Trophoblast cell (in vitro differentiated cells and primary cell): Measurements from ENCODE around the gene GALNT18.
A peak's percentile ranks its signal among the peaks of the same experiment; 100 is the strongest.

ENCODE experiments used
- DNase-seq, 2 donors: peaks; one replicate each; pipeline ENCODE4 v3.0.0-alpha.2; 2016
- H2AFZ ChIP-seq: 2 replicates; pipeline ENCODE4 v1.6.1; 2013; ENCODE audit warnings: low read length, moderate library complexity, mild to moderate bottlenecking; ENCODE audit not compliant: insufficient read depth, poor library complexity
- H2AK5ac ChIP-seq: 2 replicates; pipeline ENCODE4 v1.6.1; 2013; ENCODE audit warnings: mild to moderate bottlenecking, low read length
- H2BK120ac ChIP-seq: 2 replicates; pipeline ENCODE4 v1.6.1; 2013; ENCODE audit warnings: low read length, mild to moderate bottlenecking, moderate library complexity; ENCODE audit not compliant: insufficient read depth, poor library complexity
- H2BK12ac ChIP-seq: 2 replicates; pipeline ENCODE4 v1.6.1; 2013; ENCODE audit warnings: mild to moderate bottlenecking, low read length, moderate library complexity
- H2BK5ac ChIP-seq: 2 replicates; pipeline ENCODE4 v1.6.1; 2013; ENCODE audit warnings: low read length, low read depth, moderate library complexity, mild to moderate bottlenecking; ENCODE audit not compliant: poor library complexity
- H3K14ac ChIP-seq: 2 replicates; pipeline ENCODE4 v1.6.1; 2013; ENCODE audit warnings: mild to moderate bottlenecking, low read length
- H3K18ac ChIP-seq: 2 replicates; pipeline ENCODE4 v1.6.1; 2013; ENCODE audit warnings: mild to moderate bottlenecking, low read length
- H3K23ac ChIP-seq: 2 replicates; pipeline ENCODE4 v1.6.1; 2013; ENCODE audit warnings: low read length
- H3K27ac ChIP-seq: 2 replicates; pipeline ENCODE4 v1.5.1; 2013; ENCODE audit warnings: low read depth, mild to moderate bottlenecking, inconsistent platforms, low read length, moderate library complexity
- H3K27me3 ChIP-seq: 2 replicates; pipeline ENCODE4 v1.6.1; 2013; ENCODE audit warnings: inconsistent platforms, mild to moderate bottlenecking, low read length, moderate library complexity; ENCODE audit not compliant: insufficient read depth
- H3K36me3 ChIP-seq, 2 experiments: 1 replicate in 1 of 2; 2 replicates in 1 of 2; pipeline ENCODE4 v1.6.1; 2013; ENCODE audit warnings: low read length in 2 of 2, mild to moderate bottlenecking in 2 of 2, moderate library complexity in 1 of 2; ENCODE audit not compliant: insufficient read depth in 2 of 2, control insufficient read depth in 1 of 2
- H3K4ac ChIP-seq: 2 replicates; pipeline ENCODE4 v1.6.1; 2013; ENCODE audit warnings: low read depth, mild to moderate bottlenecking, low read length, moderate library complexity
- H3K4me1 ChIP-seq, 2 experiments: 1 replicate in 1 of 2; 2 replicates in 1 of 2; pipeline ENCODE4 v1.6.1; 2013; ENCODE audit warnings: low read length in 2 of 2, mild to moderate bottlenecking in 2 of 2, moderate library complexity in 1 of 2; ENCODE audit not compliant: insufficient read depth in 2 of 2, control insufficient read depth in 1 of 2
- H3K4me2 ChIP-seq: 2 replicates; pipeline ENCODE4 v1.6.1; 2013; ENCODE audit warnings: inconsistent platforms, mild to moderate bottlenecking, low read length, moderate library complexity
- H3K4me3 ChIP-seq: 2 replicates; pipeline ENCODE4 v1.5.1; 2013; ENCODE audit warnings: mild to moderate bottlenecking, low read depth, low read length, inconsistent platforms
- H3K79me1 ChIP-seq: one replicate; pipeline ENCODE4 v1.6.1; 2013; ENCODE audit warnings: low read length
- H3K79me2 ChIP-seq: 2 replicates; pipeline ENCODE4 v1.6.1; 2013; ENCODE audit warnings: low read length, mild to moderate bottlenecking; ENCODE audit not compliant: control insufficient read depth, insufficient read depth, poor library complexity
- H3K9ac ChIP-seq: 2 replicates; pipeline ENCODE4 v1.6.1; 2013; ENCODE audit warnings: mild to moderate bottlenecking, low read length
- H3K9me3 ChIP-seq: 2 replicates; pipeline ENCODE4 v1.6.1; 2013; ENCODE audit warnings: low read depth, mild to moderate bottlenecking, control low read depth, inconsistent platforms, low read length; ENCODE audit not compliant: insufficient read depth
- H4K12ac ChIP-seq: 2 replicates; pipeline ENCODE4 v1.6.1; 2013; ENCODE audit warnings: low read depth, mild to moderate bottlenecking, low read length, moderate library complexity
- H4K8ac ChIP-seq: 2 replicates; pipeline ENCODE4 v1.6.1; 2013; ENCODE audit warnings: low read depth, mild to moderate bottlenecking, low read length, moderate library complexity
- H4K91ac ChIP-seq: one replicate; pipeline ENCODE4 v1.6.1; 2013; ENCODE audit warnings: low read depth, mild to moderate bottlenecking, low read length, moderate library complexity
- WGBS: extraction: QIAGEN DNeasy Blood & Tissue Kit; methylation state at CpG from one replicate; pipeline ENCODE4 v1.1.7; 2013; ENCODE audit warnings: missing lambda C conversion rate; ENCODE audit not compliant: insufficient read length, insufficient coverage; ENCODE audit errors: extremely low coverage; 5-methylcytosine and 5-hydroxymethylcytosine counted together

The GALNT18 gene

GRCh38 chr11:11244470-11245080 is 377.2 kb downstream of the GALNT18 start:
- no peak overlapping the region for H4K8ac ChIP-seq
- no peak overlapping the region for H4K91ac ChIP-seq
- H3K27me3 ChIP-seq, result no peaks in the 10 kb centered on the region
- H3K4ac ChIP-seq, result no peak overlapping the region
- no peak overlapping the region for H3K14ac ChIP-seq
- no peak overlapping the region for H3K4me3 ChIP-seq
- H3K9ac ChIP-seq, result no peak overlapping the region
- no peak for DNase-seq
- no peak overlapping the region for H3K27ac ChIP-seq
- H2BK120ac ChIP-seq, result no peak overlapping the region
- no peak overlapping the region for H3K23ac ChIP-seq
- no peak overlapping the region for H3K18ac ChIP-seq
- H4K12ac ChIP-seq, result no peak overlapping the region
- WGBS, result no CpG with 5 or more reads among the region's 2 CpGs
- H3K4me1 ChIP-seq, result peaks cover 7 to 9% of the 10 kb centered on the region in 2 experiments
- H2BK5ac ChIP-seq, result no peak overlapping the region
- H3K79me1 ChIP-seq, result no peaks in the 10 kb centered on the region
- no peak overlapping the region for H2AFZ ChIP-seq
- H2BK12ac ChIP-seq, result no peak overlapping the region
- no peak overlapping the region for H3K4me2 ChIP-seq
- H2AK5ac ChIP-seq, result no peak overlapping the region
- H3K9me3 ChIP-seq, result no peaks in the 10 kb centered on the region
- no peaks in the 10 kb centered on the region for H3K79me2 ChIP-seq
- H3K36me3 ChIP-seq, result no peaks in the 10 kb centered on the region

- Histone ChIP-seq H2AK5ac (no peak overlapping the region), H2BK120ac (no peak overlapping the region), H3K79me1 (no peaks in the 10 kb centered on the region), H3K23ac (no peak overlapping the region), H3K27me3 (no peaks in the 10 kb centered on the region), H4K12ac (no peak overlapping the region), H3K4ac (no peak overlapping the region), H3K27ac (no peak overlapping the region), H2AFZ (no peak overlapping the region), H2BK12ac (no peak overlapping the region), H3K4me3 (no peak overlapping the region), H4K91ac (no peak overlapping the region), H3K4me2 (no peak overlapping the region), H3K18ac (no peak overlapping the region), H2BK5ac (no peak overlapping the region), H3K14ac (no peak overlapping the region), H3K4me1 (peaks cover 7 to 9% of the 10 kb centered on the region in 2 experiments), H3K79me2 (no peaks in the 10 kb centered on the region), H3K36me3 (no peaks in the 10 kb centered on the region), H3K9me3 (no peaks in the 10 kb centered on the region), H3K9ac (no peak overlapping the region), H4K8ac (no peak overlapping the region)
- no CpG with 5 or more reads among the region's 9 CpGs for WGBS
- DNase-seq, result peak; percentile 42 to 59
These were observed 378.0 kb downstream of the GALNT18 start for GRCh38 chr11:11243590-11244469.

DNA sequence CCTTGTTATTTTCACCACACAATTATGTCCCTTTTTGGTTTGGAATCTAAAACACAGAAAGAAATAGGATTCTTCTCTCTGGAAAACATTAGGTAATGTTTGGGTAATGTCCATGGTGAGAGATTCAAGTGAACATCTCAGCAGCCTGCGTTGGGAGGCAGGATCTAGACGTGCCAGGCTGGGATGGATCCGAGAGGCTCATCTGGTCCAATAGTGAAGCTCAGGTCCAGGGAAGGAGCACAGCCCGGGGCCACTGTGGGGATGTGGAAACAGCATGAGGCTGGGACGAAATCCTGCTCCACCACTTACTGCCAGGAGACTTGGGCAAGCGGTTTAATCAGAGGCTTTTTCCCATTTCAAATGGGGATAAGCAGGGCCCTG is 378.6 kb downstream of the GALNT18 start:
- Histone ChIP-seq H3K79me1 (no peaks in the 10 kb centered on the region), H2BK5ac (no peak overlapping the region), H3K9me3 (no peaks in the 10 kb centered on the region), H4K8ac (no peak overlapping the region), H4K12ac (no peak overlapping the region), H3K18ac (no peak overlapping the region), H2AFZ (no peak overlapping the region), H3K27ac (no peak overlapping the region), H3K27me3 (no peaks in the 10 kb centered on the region), H3K79me2 (no peaks in the 10 kb centered on the region), H3K9ac (no peak overlapping the region), H4K91ac (no peak overlapping the region), H2BK120ac (no peak overlapping the region), H3K4me3 (no peak overlapping the region), H3K14ac (no peak overlapping the region), H2AK5ac (no peak overlapping the region), H3K36me3 (no peaks in the 10 kb centered on the region), H3K23ac (no peak overlapping the region), H3K4me1 (peaks cover 7 to 9% of the 10 kb centered on the region in 2 experiments), H2BK12ac (no peak overlapping the region), H3K4ac (no peak overlapping the region), H3K4me2 (no peak overlapping the region)
- DNase-seq, result no peak
- no CpG with 5 or more reads among the region's 6 CpGs for WGBS

GRCh38 chr11:11241284-11241683 is 380.5 kb downstream of the GALNT18 start:
- no peak overlapping the region for H3K4me2 ChIP-seq
- no peak overlapping the region for H4K12ac ChIP-seq
- no peak overlapping the region for H3K4me3 ChIP-seq
- H2BK12ac ChIP-seq, result no peak overlapping the region
- no peaks in the 10 kb centered on the region for H3K79me1 ChIP-seq
- no peak overlapping the region for H2AFZ ChIP-seq
- H3K4ac ChIP-seq, result no peak overlapping the region
- no peak overlapping the region for H2BK120ac ChIP-seq
- H4K91ac ChIP-seq, result no peak overlapping the region
- no peaks in the 10 kb centered on the region for H3K9me3 ChIP-seq
- H3K18ac ChIP-seq, result no peak overlapping the region
- H3K79me2 ChIP-seq, result no peaks in the 10 kb centered on the region
- H3K23ac ChIP-seq, result no peak overlapping the region
- no peak overlapping the region for H3K9ac ChIP-seq
- peaks cover 7 to 9% of the 10 kb centered on the region in 2 experiments for H3K4me1 ChIP-seq
- no peak overlapping the region for H3K27ac ChIP-seq
- no peak for DNase-seq
- no peaks in the 10 kb centered on the region for H3K36me3 ChIP-seq
- no peak overlapping the region for H3K14ac ChIP-seq
- no peak overlapping the region for H4K8ac ChIP-seq
- WGBS, result no CpG with 5 or more reads among the region's 2 CpGs
- no peak overlapping the region for H2BK5ac ChIP-seq
- H3K27me3 ChIP-seq, result no peaks in the 10 kb centered on the region
- no peak overlapping the region for H2AK5ac ChIP-seq
